Nephron progenitor cell (in vitro differentiated cells): ENCODE data around the gene SORCS2.

Experiments
- DNase-seq: peaks from one replicate; pipeline ENCODE4 v3.0.0; 2021
- H3K27ac Mint-ChIP-seq: 2 replicates; pipeline ENCODE4 v1.8.0; 2021; ENCODE audit warnings: mild to moderate bottlenecking, moderate library complexity, mixed read lengths
- H3K27me3 Mint-ChIP-seq: 2 replicates; pipeline ENCODE4 v1.8.0; 2021; ENCODE audit warnings: mild to moderate bottlenecking, low read depth, mixed read lengths; ENCODE audit not compliant: poor library complexity
- H3K36me3 Mint-ChIP-seq: 2 replicates; pipeline ENCODE4 v1.8.0; 2021; ENCODE audit warnings: low read depth, mixed read lengths
- H3K4me1 Mint-ChIP-seq: 2 replicates; pipeline ENCODE4 v1.8.0; 2021; ENCODE audit warnings: mixed read lengths
- H3K4me3 Mint-ChIP-seq: 2 replicates; pipeline ENCODE4 v1.8.0; 2021; ENCODE audit warnings: mild to moderate bottlenecking, moderate library complexity, mixed read lengths
- H3K9me3 Mint-ChIP-seq: 2 replicates; pipeline ENCODE4 v1.8.0; 2021; ENCODE audit warnings: mild to moderate bottlenecking, moderate library complexity, mixed read lengths
- TF ChIP-seq, protein P1 (sequence below): fragments of 200-600 bp; sonication (generic); IDR thresholded peaks from 2 replicates; pipeline ENCODE4 v1.5.0; 2021; ENCODE audit warnings: antibody characterized with exemption

SORCS2 gene

GRCh38 chr4:7408166-7408565, 215.8 kb downstream of the SORCS2 start:
- peaks cover 15% of the 10 kb centered on the region for H3K36me3 Mint-ChIP-seq
- H3K4me3 Mint-ChIP-seq, result no peak overlapping the region
- H3K4me1 Mint-ChIP-seq, result peaks cover 22% of the 10 kb centered on the region
- H3K27me3 Mint-ChIP-seq, result peaks cover 14% of the 10 kb centered on the region
- H3K27ac Mint-ChIP-seq, result no peak overlapping the region
- DNase-seq, result no peak
- TF ChIP-seq, protein P1, sequence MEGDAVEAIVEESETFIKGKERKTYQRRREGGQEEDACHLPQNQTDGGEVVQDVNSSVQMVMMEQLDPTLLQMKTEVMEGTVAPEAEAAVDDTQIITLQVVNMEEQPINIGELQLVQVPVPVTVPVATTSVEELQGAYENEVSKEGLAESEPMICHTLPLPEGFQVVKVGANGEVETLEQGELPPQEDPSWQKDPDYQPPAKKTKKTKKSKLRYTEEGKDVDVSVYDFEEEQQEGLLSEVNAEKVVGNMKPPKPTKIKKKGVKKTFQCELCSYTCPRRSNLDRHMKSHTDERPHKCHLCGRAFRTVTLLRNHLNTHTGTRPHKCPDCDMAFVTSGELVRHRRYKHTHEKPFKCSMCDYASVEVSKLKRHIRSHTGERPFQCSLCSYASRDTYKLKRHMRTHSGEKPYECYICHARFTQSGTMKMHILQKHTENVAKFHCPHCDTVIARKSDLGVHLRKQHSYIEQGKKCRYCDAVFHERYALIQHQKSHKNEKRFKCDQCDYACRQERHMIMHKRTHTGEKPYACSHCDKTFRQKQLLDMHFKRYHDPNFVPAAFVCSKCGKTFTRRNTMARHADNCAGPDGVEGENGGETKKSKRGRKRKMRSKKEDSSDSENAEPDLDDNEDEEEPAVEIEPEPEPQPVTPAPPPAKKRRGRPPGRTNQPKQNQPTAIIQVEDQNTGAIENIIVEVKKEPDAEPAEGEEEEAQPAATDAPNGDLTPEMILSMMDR, result no peak
- H3K9me3 Mint-ChIP-seq, result peaks cover 61% of the 10 kb centered on the region

GRCh38 chr4:7410446-7410845, 218.1 kb downstream of the SORCS2 start:
- H3K27me3 Mint-ChIP-seq, result peaks cover 14% of the 10 kb centered on the region
- TF ChIP-seq, protein P1, result no peak
- H3K4me1 Mint-ChIP-seq, result peaks cover 42% of the 10 kb centered on the region
- peaks cover 46% of the 10 kb centered on the region for H3K9me3 Mint-ChIP-seq
- H3K27ac Mint-ChIP-seq, result peak overlapping the region; percentile 86
- peaks cover 15% of the 10 kb centered on the region for H3K36me3 Mint-ChIP-seq
- no peak overlapping the region for H3K4me3 Mint-ChIP-seq
- no peak for DNase-seq

- Mint-ChIP-seq H3K27me3 (peaks cover 15% of the 10 kb centered on the region), H3K4me1 (peaks cover 52% of the 10 kb centered on the region), H3K27ac (no peak overlapping the region), H3K4me3 (no peak overlapping the region), H3K9me3 (peaks cover 36% of the 10 kb centered on the region), H3K36me3 (peaks cover 15% of the 10 kb centered on the region)
- no peak for DNase-seq
- TF ChIP-seq, protein P1, result no peak
Observed at GRCh38 chr4:7411491-7411890, 219.2 kb downstream of the SORCS2 start.

DNA sequence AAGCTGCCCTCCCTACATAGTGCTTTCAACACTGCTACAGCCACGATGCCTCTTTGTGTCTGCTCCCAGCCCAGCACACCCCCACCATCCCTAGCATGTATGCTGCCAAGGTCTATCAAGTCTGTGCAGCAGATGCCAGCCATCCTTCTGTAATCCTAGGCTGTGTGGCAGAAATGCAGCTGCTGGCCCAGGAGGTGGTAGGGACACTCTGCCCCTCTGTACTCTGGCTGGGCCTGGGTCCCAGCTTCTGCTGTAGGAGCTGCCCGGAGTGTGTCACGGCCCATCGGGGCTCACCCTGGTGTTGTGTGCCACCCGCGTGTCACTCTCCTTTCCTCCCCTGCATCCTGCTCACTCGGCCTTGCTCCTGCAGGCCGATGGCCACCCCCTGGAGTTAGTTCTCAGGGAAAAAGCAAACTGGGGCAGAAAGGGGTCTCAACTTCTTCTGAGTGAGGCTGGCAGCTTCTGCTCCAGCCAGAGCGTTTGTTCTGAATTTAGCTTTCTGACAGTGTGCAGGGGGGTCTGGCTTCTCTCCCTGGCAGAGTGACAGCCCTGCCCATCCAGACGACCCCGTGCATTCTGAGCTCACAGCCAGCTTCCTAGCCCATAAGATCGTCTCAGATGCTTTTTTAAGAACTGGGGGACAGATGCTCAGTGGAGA, 219.7 kb downstream of the SORCS2 start:
- no peak overlapping the region for H3K27ac Mint-ChIP-seq
- H3K9me3 Mint-ChIP-seq, result peaks cover 31% of the 10 kb centered on the region
- H3K4me1 Mint-ChIP-seq, result peaks cover 58% of the 10 kb centered on the region
- TF ChIP-seq, protein P1, result no peak
- H3K36me3 Mint-ChIP-seq, result peaks cover 15% of the 10 kb centered on the region
- no peak overlapping the region for H3K4me3 Mint-ChIP-seq
- peaks cover 20% of the 10 kb centered on the region for H3K27me3 Mint-ChIP-seq
- DNase-seq, result no peak

GRCh38 chr4:7412554-7412912, 220.2 kb downstream of the SORCS2 start:
- TF ChIP-seq, protein P1, result no peak
- no peak for DNase-seq
- Mint-ChIP-seq H3K4me3 (no peak overlapping the region), H3K27ac (no peak overlapping the region), H3K27me3 (peaks cover 21% of the 10 kb centered on the region), H3K4me1 (peaks cover 63% of the 10 kb centered on the region), H3K36me3 (peaks cover 15% of the 10 kb centered on the region), H3K9me3 (peaks cover 26% of the 10 kb centered on the region)

- no peak overlapping the region for H3K27ac Mint-ChIP-seq
- peaks cover 15% of the 10 kb centered on the region for H3K27me3 Mint-ChIP-seq
- peaks cover 19% of the 10 kb centered on the region for H3K9me3 Mint-ChIP-seq
- TF ChIP-seq, protein P1, result no peak
- H3K4me3 Mint-ChIP-seq, result no peak overlapping the region
- peaks cover 70% of the 10 kb centered on the region for H3K4me1 Mint-ChIP-seq
- peaks cover 6% of the 10 kb centered on the region for H3K36me3 Mint-ChIP-seq
- DNase-seq, result no peak
Observed at GRCh38 chr4:7414046-7414445, 221.7 kb downstream of the SORCS2 start.
